Measurements from ENCODE around the gene CHRNA5.
"Not testable (repeated sequence)": the region's sequence is repeated elsewhere in the genome, so short reads cannot be mapped to it uniquely, and the experiment has no call there.

Gene CHRNA5

GRCh38 chr15:78565951-78566774 lies 843 bp downstream of the CHRNA5 start:
- DNase-seq, result no peak

- DNase-seq, result no peak
Observed at GRCh38 chr15:78567531-78567930, 2.2 kb downstream of the CHRNA5 start.

- no peak for DNase-seq
Observed at GRCh38 chr15:78570710-78571109, 5.4 kb downstream of the CHRNA5 start.

- DNase-seq, result no peak
Observed at GRCh38 chr15:78571382-78571781, 6.1 kb downstream of the CHRNA5 start.

- DNase-seq, result no peak
Observed at GRCh38 chr15:78573416-78573815, 8.1 kb downstream of the CHRNA5 start.

GRCh38 chr15:78574944-78575343 lies 9.6 kb downstream of the CHRNA5 start:
- no peak for DNase-seq

- no peak for DNase-seq
Observed at GRCh38 chr15:78597583-78597982, 32.3 kb downstream of the CHRNA5 start.

- DNase-seq, result no peak
Observed at GRCh38 chr15:78598348-78598747, 33.0 kb downstream of the CHRNA5 start.

- no peak for DNase-seq
Observed at GRCh38 chr15:78599189-78599588, 33.9 kb downstream of the CHRNA5 start.

GRCh38 chr15:78603467-78603866 lies 38.1 kb downstream of the CHRNA5 start:
- DNase-seq, result no peak

- no peak for DNase-seq
Observed at GRCh38 chr15:78604420-78604819, 39.1 kb downstream of the CHRNA5 start.

GRCh38 chr15:78605201-78605600 lies 39.9 kb downstream of the CHRNA5 start:
- DNase-seq, result no peak

GRCh38 chr15:78605680-78606079 lies 40.4 kb downstream of the CHRNA5 start:
- no peak for DNase-seq

GRCh38 chr15:78609551-78609950 lies 44.2 kb downstream of the CHRNA5 start:
- DNase-seq, result not testable (repeated sequence)

- DNase-seq, result no peak
Observed at GRCh38 chr15:78614021-78614420, 48.7 kb downstream of the CHRNA5 start.

GRCh38 chr15:78615151-78615589 lies 49.9 kb downstream of the CHRNA5 start:
- no peak for DNase-seq

- no peak for DNase-seq
Observed at GRCh38 chr15:78616506-78616905, 51.2 kb downstream of the CHRNA5 start.

- no peak for DNase-seq
Observed at GRCh38 chr15:78617076-78617475, 51.8 kb downstream of the CHRNA5 start.

- DNase-seq, result no peak
Observed at GRCh38 chr15:78617516-78617915, 52.2 kb downstream of the CHRNA5 start.

- DNase-seq, result no peak
Observed at GRCh38 chr15:78618064-78618463, 52.7 kb downstream of the CHRNA5 start.

- DNase-seq, result peak; percentile 90
Observed at GRCh38 chr15:78618490-78618934, 53.2 kb downstream of the CHRNA5 start.

- no peak for DNase-seq
Observed at GRCh38 chr15:78619022-78619950, 54.0 kb downstream of the CHRNA5 start.

- DNase-seq, result peak; percentile 12
Observed at GRCh38 chr15:78620021-78620526, 54.8 kb downstream of the CHRNA5 start.
